ENCODE results near the gene NUDT14. TPM values are rescaled to one million over a fixed set of nuclear protein-coding genes. Genes with fewer than 3 reads are reported as not detected.

Gene NUDT14
- total RNA-seq, 1 donor from 2014 or later: 68.4 TPM

DNA sequence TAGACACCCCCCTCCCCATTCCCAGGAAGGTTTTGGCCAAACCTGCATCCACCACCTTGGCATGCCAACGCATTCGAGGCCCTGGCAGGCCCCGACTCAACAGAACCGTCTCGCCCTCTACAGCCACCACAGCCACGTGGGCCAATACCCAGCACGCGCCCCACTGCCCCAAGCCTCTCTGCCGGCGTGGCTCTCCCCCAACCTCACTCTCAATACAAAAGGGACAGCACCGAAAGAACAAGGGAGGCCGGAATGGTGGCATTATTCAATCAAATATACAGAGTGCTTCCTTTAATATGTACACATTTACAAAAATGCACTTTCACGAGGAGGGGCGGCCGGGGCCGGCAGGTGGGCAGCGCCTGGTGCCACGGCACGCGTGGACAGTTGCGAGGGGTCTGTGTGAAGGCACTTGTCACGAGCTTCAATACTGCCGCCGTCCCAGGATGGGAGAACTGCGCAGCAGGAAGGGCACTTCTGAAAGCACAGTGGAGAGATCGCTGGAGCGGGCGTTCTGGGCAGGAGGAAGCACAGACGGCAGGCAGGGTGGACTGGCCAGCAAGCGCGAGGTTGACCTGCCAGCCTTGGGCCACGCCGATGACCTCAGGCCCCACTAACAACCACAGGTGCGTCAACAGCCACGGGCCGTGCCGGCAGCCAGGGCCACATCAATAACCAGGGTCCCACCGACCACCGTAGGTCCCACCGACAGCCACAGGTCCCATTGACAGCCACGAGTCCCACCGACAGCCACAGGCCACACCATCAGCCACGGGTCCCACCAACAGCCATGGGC lies 39.4 kb downstream of the NUDT14 start:
- Mint-ChIP-seq H3K4me1 (no peaks in the 10 kb centered on the region), H3K36me3 (peaks cover 17% of the 10 kb centered on the region), H3K27me3 (ENCODE audit: low read depth) (no peaks in the 10 kb centered on the region), H3K4me3 (no peak overlapping the region), H3K27ac (no peak overlapping the region), H3K9me3 (peaks cover 4% of the 10 kb centered on the region)
- TF ChIP-seq, protein P1, sequence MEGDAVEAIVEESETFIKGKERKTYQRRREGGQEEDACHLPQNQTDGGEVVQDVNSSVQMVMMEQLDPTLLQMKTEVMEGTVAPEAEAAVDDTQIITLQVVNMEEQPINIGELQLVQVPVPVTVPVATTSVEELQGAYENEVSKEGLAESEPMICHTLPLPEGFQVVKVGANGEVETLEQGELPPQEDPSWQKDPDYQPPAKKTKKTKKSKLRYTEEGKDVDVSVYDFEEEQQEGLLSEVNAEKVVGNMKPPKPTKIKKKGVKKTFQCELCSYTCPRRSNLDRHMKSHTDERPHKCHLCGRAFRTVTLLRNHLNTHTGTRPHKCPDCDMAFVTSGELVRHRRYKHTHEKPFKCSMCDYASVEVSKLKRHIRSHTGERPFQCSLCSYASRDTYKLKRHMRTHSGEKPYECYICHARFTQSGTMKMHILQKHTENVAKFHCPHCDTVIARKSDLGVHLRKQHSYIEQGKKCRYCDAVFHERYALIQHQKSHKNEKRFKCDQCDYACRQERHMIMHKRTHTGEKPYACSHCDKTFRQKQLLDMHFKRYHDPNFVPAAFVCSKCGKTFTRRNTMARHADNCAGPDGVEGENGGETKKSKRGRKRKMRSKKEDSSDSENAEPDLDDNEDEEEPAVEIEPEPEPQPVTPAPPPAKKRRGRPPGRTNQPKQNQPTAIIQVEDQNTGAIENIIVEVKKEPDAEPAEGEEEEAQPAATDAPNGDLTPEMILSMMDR (IDR thresholded peaks at IDR 0.05; ENCODE audit: unreplicated experiment): no peak
- DNase-seq (ENCODE audit: low spot score in 2 of 2, unreplicated experiment in 2 of 2): no peak

DNA sequence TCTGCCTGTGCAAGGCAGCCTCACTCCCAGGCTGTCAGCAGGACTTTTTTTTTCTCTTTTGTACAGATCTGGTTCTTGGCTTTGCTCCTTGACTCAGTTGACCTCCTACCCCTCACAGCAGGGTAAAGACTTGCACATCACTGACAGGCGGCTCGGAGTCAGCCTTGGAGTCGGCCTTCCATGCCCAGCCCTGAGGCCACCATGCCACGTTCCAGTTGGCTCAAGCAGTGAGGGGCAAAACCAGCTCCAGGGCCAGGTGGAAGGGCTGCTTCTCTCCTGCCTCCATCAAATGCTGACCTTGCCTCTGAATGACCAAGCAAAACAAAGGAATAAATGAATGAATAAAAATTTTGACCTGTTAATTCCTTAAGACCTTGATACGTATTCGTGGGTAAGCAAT lies 40.1 kb downstream of the NUDT14 start:
- TF ChIP-seq, protein P1 (IDR thresholded peaks at IDR 0.05; ENCODE audit: unreplicated experiment): no peak
- H3K36me3 Mint-ChIP-seq: peaks cover 17% of the 10 kb centered on the region
- no peaks in the 10 kb centered on the region for H3K4me1 Mint-ChIP-seq
- H3K9me3 Mint-ChIP-seq: peaks cover 4% of the 10 kb centered on the region
- no peak for DNase-seq (ENCODE audit: low spot score in 2 of 2, unreplicated experiment in 2 of 2)
- H3K27me3 Mint-ChIP-seq (ENCODE audit: low read depth): no peaks in the 10 kb centered on the region
- no peak overlapping the region for H3K4me3 Mint-ChIP-seq
- no peak overlapping the region for H3K27ac Mint-ChIP-seq

DNA sequence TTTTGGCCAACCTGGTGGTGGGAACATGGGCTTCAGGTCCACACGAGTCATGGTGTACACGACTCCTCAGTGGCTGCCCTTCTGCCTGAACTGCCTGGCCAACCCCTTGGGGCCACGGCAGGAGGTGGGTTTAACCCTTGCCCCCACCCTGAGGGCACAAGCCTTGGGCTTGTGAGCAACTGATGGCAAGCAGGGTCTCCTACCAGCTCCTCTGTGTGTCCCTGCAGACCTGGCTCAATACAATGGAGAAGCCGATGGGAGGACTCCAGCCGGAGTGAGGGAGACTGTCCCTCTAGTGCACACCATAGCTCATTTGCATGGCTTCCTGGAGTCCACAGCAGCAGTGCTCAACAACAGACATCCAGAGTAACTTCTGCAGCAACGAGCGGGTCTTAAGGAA lies 40.5 kb downstream of the NUDT14 start:
- Mint-ChIP-seq H3K4me3 (no peak overlapping the region), H3K27me3 (ENCODE audit: low read depth) (no peaks in the 10 kb centered on the region), H3K4me1 (no peaks in the 10 kb centered on the region), H3K27ac (no peak overlapping the region), H3K9me3 (peaks cover 4% of the 10 kb centered on the region), H3K36me3 (peaks cover 17% of the 10 kb centered on the region)
- TF ChIP-seq, protein P1 (IDR thresholded peaks at IDR 0.05; ENCODE audit: unreplicated experiment): no peak
- DNase-seq (ENCODE audit: low spot score in 2 of 2, unreplicated experiment in 2 of 2): no peak

DNA sequence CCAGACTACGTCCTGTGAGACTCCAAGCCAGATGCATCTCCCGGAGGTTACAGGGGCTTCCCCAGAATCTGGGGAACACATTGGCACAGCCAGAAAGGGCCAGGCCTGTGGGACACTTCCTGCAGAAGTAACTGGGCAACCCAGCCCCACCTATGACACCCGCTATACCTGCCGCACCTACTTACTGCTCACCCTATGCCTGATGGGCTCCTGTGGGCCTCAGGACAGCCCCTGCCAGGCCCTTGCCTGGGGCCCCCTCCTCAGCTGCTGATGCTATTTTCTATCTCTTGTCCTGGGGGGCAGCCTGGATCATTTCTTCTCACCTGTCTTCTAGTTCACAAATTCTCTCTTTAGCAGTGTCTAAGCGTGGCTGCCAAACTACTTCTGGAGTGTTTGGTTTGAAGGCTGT lies 41.3 kb downstream of the NUDT14 start:
- H3K9me3 Mint-ChIP-seq: peaks cover 4% of the 10 kb centered on the region
- TF ChIP-seq, protein P1 (IDR thresholded peaks at IDR 0.05; ENCODE audit: unreplicated experiment): no peak
- no peak overlapping the region for H3K4me3 Mint-ChIP-seq
- H3K27ac Mint-ChIP-seq: no peak overlapping the region
- H3K36me3 Mint-ChIP-seq: peaks cover 17% of the 10 kb centered on the region
- DNase-seq (ENCODE audit: low spot score in 2 of 2, unreplicated experiment in 2 of 2): no peak
- no peaks in the 10 kb centered on the region for H3K4me1 Mint-ChIP-seq
- no peaks in the 10 kb centered on the region for H3K27me3 Mint-ChIP-seq (ENCODE audit: low read depth)

DNA sequence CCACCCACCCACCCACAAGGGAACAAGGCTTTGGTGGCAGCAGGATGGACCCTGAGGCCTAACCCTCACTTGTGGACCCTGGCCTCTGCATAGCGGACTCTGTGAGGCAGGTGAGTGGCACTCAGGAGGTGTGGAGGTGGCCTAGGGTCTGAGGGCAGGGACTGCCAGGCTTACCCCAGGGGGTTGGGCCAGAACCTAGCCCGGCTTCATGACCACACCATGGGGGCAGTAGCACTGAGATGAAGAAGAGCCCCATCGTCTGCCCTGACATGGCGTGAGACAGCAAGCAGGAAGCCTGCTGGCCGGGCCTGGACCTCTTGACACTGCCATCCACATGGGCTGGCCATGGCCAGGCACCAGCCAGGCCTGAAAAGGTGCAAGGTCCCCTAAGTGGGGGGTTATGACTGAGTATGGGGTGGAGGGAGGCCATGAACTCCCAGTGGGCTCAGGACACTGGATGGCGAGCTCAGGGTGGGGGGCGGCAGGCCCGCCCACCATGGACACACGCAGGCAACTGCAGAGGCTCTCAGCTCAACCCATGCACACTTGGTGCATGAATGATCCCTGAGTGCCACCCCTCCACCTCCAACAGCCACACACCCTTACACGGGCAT lies 41.8 kb downstream of the NUDT14 start:
- DNase-seq (ENCODE audit: low spot score in 2 of 2, unreplicated experiment in 2 of 2): no peak
- no peak overlapping the region for H3K4me3 Mint-ChIP-seq
- no peaks in the 10 kb centered on the region for H3K4me1 Mint-ChIP-seq
- TF ChIP-seq, protein P1 (IDR thresholded peaks at IDR 0.05; ENCODE audit: unreplicated experiment): no peak
- no peaks in the 10 kb centered on the region for H3K27me3 Mint-ChIP-seq (ENCODE audit: low read depth)
- no peak overlapping the region for H3K27ac Mint-ChIP-seq
- peaks cover 4% of the 10 kb centered on the region for H3K9me3 Mint-ChIP-seq
- H3K36me3 Mint-ChIP-seq: peaks cover 17% of the 10 kb centered on the region
